ENCODE results near the gene ASZ1. TPM values are rescaled to one million over a fixed set of nuclear protein-coding genes. Genes with fewer than 3 reads are reported as not detected.

ASZ1 gene
- total RNA-seq, 1 donor from 2014 or later = not detected

GRCh38 chr7:117395743-117396142 is 31.6 kb downstream of the ASZ1 start:
- no peaks in the 10 kb centered on the region for H3K36me3 Mint-ChIP-seq (ENCODE audit: low read depth, unreplicated experiment)
- DNase-seq (ENCODE audit: low read depth) (no peak), FAIRE-seq (no peak)
- Histone ChIP-seq H3K9me3 (ENCODE audit: insufficient read depth, low read depth, low read length) (no peaks in the 10 kb centered on the region), H3K4me2 (ENCODE audit: low read length) (no peak overlapping the region), H3K27ac (ENCODE audit: low read depth, low read length) (no peak overlapping the region), H2AFZ (ENCODE audit: low read depth, low read length) (no peak overlapping the region), H3K79me2 (ENCODE audit: insufficient read depth, low read length) (no peaks in the 10 kb centered on the region), H3K4me1 (ENCODE audit: insufficient read depth, low read length) (no peaks in the 10 kb centered on the region), H4K20me1 (ENCODE audit: insufficient read depth, low read length) (no peaks in the 10 kb centered on the region), H3K27me3 (ENCODE audit: insufficient read depth, low read length) (no peaks in the 10 kb centered on the region), H3K4me3 (ENCODE audit: insufficient read depth, low read depth, low read length) (no peak overlapping the region), H3K36me3 (ENCODE audit: insufficient read depth, low read length) (no peaks in the 10 kb centered on the region), H3K9ac (ENCODE audit: low read length) (no peak overlapping the region)
- TF ChIP-seq, protein P1, sequence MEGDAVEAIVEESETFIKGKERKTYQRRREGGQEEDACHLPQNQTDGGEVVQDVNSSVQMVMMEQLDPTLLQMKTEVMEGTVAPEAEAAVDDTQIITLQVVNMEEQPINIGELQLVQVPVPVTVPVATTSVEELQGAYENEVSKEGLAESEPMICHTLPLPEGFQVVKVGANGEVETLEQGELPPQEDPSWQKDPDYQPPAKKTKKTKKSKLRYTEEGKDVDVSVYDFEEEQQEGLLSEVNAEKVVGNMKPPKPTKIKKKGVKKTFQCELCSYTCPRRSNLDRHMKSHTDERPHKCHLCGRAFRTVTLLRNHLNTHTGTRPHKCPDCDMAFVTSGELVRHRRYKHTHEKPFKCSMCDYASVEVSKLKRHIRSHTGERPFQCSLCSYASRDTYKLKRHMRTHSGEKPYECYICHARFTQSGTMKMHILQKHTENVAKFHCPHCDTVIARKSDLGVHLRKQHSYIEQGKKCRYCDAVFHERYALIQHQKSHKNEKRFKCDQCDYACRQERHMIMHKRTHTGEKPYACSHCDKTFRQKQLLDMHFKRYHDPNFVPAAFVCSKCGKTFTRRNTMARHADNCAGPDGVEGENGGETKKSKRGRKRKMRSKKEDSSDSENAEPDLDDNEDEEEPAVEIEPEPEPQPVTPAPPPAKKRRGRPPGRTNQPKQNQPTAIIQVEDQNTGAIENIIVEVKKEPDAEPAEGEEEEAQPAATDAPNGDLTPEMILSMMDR (IDR thresholded peaks at IDR 0.05; ENCODE audit: insufficient read depth, low read depth, low read length) = no peak
- no peak for TF ChIP-seq EZH2 (IDR thresholded peaks at IDR 0.05; ENCODE audit: insufficient read depth, low read length)
- no peaks in the 10 kb centered on the region for H3K27me3 Mint-ChIP-seq (ENCODE audit: low read depth, unreplicated experiment)
- H3K4me3 Mint-ChIP-seq (ENCODE audit: unreplicated experiment) = no peak overlapping the region
- peaks cover 2% of the 10 kb centered on the region for H3K9me3 Mint-ChIP-seq (ENCODE audit: unreplicated experiment)
- H3K4me1 Mint-ChIP-seq (ENCODE audit: low read depth, unreplicated experiment) = no peaks in the 10 kb centered on the region
- H3K27ac Mint-ChIP-seq (ENCODE audit: unreplicated experiment) = no peak overlapping the region

- no peak overlapping the region for H3K4me3 Mint-ChIP-seq (ENCODE audit: unreplicated experiment)
- no peaks in the 10 kb centered on the region for H3K4me1 Mint-ChIP-seq (ENCODE audit: low read depth, unreplicated experiment)
- peaks cover 5% of the 10 kb centered on the region for H3K9me3 Mint-ChIP-seq (ENCODE audit: unreplicated experiment)
- Histone ChIP-seq H2AFZ (ENCODE audit: low read depth, low read length) (no peak overlapping the region), H3K27me3 (ENCODE audit: insufficient read depth, low read length) (no peaks in the 10 kb centered on the region), H3K4me1 (ENCODE audit: insufficient read depth, low read length) (no peaks in the 10 kb centered on the region), H3K4me3 (ENCODE audit: insufficient read depth, low read depth, low read length) (no peak overlapping the region), H3K27ac (ENCODE audit: low read depth, low read length) (no peak overlapping the region), H3K4me2 (ENCODE audit: low read length) (no peak overlapping the region), H4K20me1 (ENCODE audit: insufficient read depth, low read length) (no peaks in the 10 kb centered on the region), H3K9ac (ENCODE audit: low read length) (no peak overlapping the region), H3K36me3 (ENCODE audit: insufficient read depth, low read length) (no peaks in the 10 kb centered on the region), H3K79me2 (ENCODE audit: insufficient read depth, low read length) (no peaks in the 10 kb centered on the region), H3K9me3 (ENCODE audit: insufficient read depth, low read depth, low read length) (no peaks in the 10 kb centered on the region)
- TF ChIP-seq EZH2 (IDR thresholded peaks at IDR 0.05; ENCODE audit: insufficient read depth, low read length) = no peak
- TF ChIP-seq, protein P1 (IDR thresholded peaks at IDR 0.05; ENCODE audit: insufficient read depth, low read depth, low read length) = no peak
- DNase-seq (ENCODE audit: low read depth) (no peak), FAIRE-seq (no peak)
- no peaks in the 10 kb centered on the region for H3K36me3 Mint-ChIP-seq (ENCODE audit: low read depth, unreplicated experiment)
- no peaks in the 10 kb centered on the region for H3K27me3 Mint-ChIP-seq (ENCODE audit: low read depth, unreplicated experiment)
- H3K27ac Mint-ChIP-seq (ENCODE audit: unreplicated experiment) = no peak overlapping the region
Observed at GRCh38 chr7:117393781-117394180, 33.5 kb downstream of the ASZ1 start.

- DNase-seq (ENCODE audit: low read depth) (no peak), FAIRE-seq (no peak)
- Mint-ChIP-seq H3K4me3 (ENCODE audit: unreplicated experiment) (no peak overlapping the region), H3K4me1 (ENCODE audit: low read depth, unreplicated experiment) (no peaks in the 10 kb centered on the region), H3K27me3 (ENCODE audit: low read depth, unreplicated experiment) (no peaks in the 10 kb centered on the region), H3K36me3 (ENCODE audit: low read depth, unreplicated experiment) (no peaks in the 10 kb centered on the region), H3K9me3 (ENCODE audit: unreplicated experiment) (peaks cover 14% of the 10 kb centered on the region), H3K27ac (ENCODE audit: unreplicated experiment) (no peak overlapping the region)
- no peaks in the 10 kb centered on the region for H3K4me1 ChIP-seq (ENCODE audit: insufficient read depth, low read length)
- H3K4me2 ChIP-seq (ENCODE audit: low read length) = no peak overlapping the region
- no peaks in the 10 kb centered on the region for H3K36me3 ChIP-seq (ENCODE audit: insufficient read depth, low read length)
- no peaks in the 10 kb centered on the region for H3K79me2 ChIP-seq (ENCODE audit: insufficient read depth, low read length)
- no peaks in the 10 kb centered on the region for H4K20me1 ChIP-seq (ENCODE audit: insufficient read depth, low read length)
- TF ChIP-seq EZH2 (IDR thresholded peaks at IDR 0.05; ENCODE audit: insufficient read depth, low read length) = no peak
- TF ChIP-seq, protein P1 (IDR thresholded peaks at IDR 0.05; ENCODE audit: insufficient read depth, low read depth, low read length) = no peak
- H3K27ac ChIP-seq (ENCODE audit: low read depth, low read length) = no peak overlapping the region
- H2AFZ ChIP-seq (ENCODE audit: low read depth, low read length) = no peak overlapping the region
- H3K9me3 ChIP-seq (ENCODE audit: insufficient read depth, low read depth, low read length) = no peaks in the 10 kb centered on the region
- no peak overlapping the region for H3K4me3 ChIP-seq (ENCODE audit: insufficient read depth, low read depth, low read length)
- no peak overlapping the region for H3K9ac ChIP-seq (ENCODE audit: low read length)
- H3K27me3 ChIP-seq (ENCODE audit: insufficient read depth, low read length) = no peaks in the 10 kb centered on the region
Observed at GRCh38 chr7:117389871-117390270, 37.4 kb downstream of the ASZ1 start.
